ENCODE measurements around the gene CLIC3. TPM values are rescaled to one million over a fixed set of nuclear protein-coding genes. Genes with fewer than 3 reads are reported as not detected.

CLIC3 gene
- total RNA-seq, 1 donor from 2014 or later = 38.6 TPM

DNA sequence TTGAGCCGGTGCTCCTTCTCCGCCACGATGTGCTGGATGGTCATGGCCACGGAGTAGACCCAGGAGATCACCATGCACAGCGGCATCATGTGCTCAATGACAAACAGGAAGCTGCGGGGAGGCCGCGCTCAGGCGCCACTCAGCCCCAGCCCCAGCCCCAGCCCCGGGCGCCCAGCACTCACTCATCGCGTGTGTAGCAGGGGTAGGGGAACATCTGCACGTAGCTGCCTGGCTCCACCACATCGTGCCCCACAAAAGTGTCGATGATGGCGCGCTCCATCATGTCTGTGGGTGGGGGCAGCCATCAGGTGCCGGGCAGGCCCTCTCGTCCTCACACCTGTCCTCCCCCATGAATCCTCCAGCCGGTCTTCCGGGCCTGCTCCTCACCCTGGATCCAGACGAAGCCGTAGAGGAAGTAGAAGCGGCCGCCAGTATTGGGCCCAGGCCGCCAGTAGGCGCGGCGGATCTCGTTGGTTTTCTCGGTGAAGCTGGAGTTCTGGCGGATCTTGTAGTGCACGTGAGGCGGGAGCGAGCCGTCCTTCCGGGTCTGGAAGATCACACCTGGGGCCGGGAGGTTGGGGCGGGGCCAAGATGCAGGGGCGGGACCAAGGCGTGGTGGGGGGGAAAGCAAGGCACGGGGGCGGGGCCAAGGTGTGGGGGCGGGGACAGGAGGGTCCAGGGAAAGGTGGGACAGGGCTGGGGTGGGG lies 21.6 kb upstream of the CLIC3 start:
- TF ChIP-seq, protein P1, sequence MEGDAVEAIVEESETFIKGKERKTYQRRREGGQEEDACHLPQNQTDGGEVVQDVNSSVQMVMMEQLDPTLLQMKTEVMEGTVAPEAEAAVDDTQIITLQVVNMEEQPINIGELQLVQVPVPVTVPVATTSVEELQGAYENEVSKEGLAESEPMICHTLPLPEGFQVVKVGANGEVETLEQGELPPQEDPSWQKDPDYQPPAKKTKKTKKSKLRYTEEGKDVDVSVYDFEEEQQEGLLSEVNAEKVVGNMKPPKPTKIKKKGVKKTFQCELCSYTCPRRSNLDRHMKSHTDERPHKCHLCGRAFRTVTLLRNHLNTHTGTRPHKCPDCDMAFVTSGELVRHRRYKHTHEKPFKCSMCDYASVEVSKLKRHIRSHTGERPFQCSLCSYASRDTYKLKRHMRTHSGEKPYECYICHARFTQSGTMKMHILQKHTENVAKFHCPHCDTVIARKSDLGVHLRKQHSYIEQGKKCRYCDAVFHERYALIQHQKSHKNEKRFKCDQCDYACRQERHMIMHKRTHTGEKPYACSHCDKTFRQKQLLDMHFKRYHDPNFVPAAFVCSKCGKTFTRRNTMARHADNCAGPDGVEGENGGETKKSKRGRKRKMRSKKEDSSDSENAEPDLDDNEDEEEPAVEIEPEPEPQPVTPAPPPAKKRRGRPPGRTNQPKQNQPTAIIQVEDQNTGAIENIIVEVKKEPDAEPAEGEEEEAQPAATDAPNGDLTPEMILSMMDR (conservative IDR thresholded peaks at IDR 0.05) = no peak
- H3K27me3 Mint-ChIP-seq = no peaks in the 10 kb centered on the region
- H3K27ac Mint-ChIP-seq = no peak overlapping the region
- peaks cover 3% of the 10 kb centered on the region for H3K36me3 Mint-ChIP-seq
- no peaks in the 10 kb centered on the region for H3K9me3 Mint-ChIP-seq
- H3K4me3 Mint-ChIP-seq = no peak overlapping the region
- no peaks in the 10 kb centered on the region for H3K4me1 Mint-ChIP-seq (ENCODE audit: unreplicated experiment)
- no peak for DNase-seq (ENCODE audit: extremely low spot score, unreplicated experiment)

GRCh38 chr9:137017071-137017470 lies 20.7 kb upstream of the CLIC3 start:
- Mint-ChIP-seq H3K4me3 (no peak overlapping the region), H3K36me3 (peaks cover 3% of the 10 kb centered on the region), H3K9me3 (no peaks in the 10 kb centered on the region), H3K4me1 (ENCODE audit: unreplicated experiment) (no peaks in the 10 kb centered on the region), H3K27ac (no peak overlapping the region), H3K27me3 (no peaks in the 10 kb centered on the region)
- DNase-seq (ENCODE audit: extremely low spot score, unreplicated experiment) = no peak
- TF ChIP-seq, protein P1 (conservative IDR thresholded peaks at IDR 0.05) = no peak

GRCh38 chr9:137016436-137016835 lies 20.1 kb upstream of the CLIC3 start:
- DNase-seq (ENCODE audit: extremely low spot score, unreplicated experiment) = no peak

GRCh38 chr9:137015976-137016375 lies 19.6 kb upstream of the CLIC3 start:
- no peak for DNase-seq (ENCODE audit: extremely low spot score, unreplicated experiment)
- H3K27me3 Mint-ChIP-seq = no peaks in the 10 kb centered on the region
- H3K4me1 Mint-ChIP-seq (ENCODE audit: unreplicated experiment) = no peaks in the 10 kb centered on the region
- H3K4me3 Mint-ChIP-seq = no peak overlapping the region
- no peaks in the 10 kb centered on the region for H3K9me3 Mint-ChIP-seq
- H3K27ac Mint-ChIP-seq = no peak overlapping the region
- H3K36me3 Mint-ChIP-seq = peaks cover 3% of the 10 kb centered on the region
- TF ChIP-seq, protein P1 (conservative IDR thresholded peaks at IDR 0.05) = no peak

More at GRCh38 chr9:137016436-137016835, 20.1 kb upstream of the CLIC3 start:
- Mint-ChIP-seq H3K4me1 (ENCODE audit: unreplicated experiment) (no peaks in the 10 kb centered on the region), H3K27me3 (no peaks in the 10 kb centered on the region), H3K27ac (no peak overlapping the region), H3K4me3 (no peak overlapping the region), H3K36me3 (peaks cover 3% of the 10 kb centered on the region), H3K9me3 (no peaks in the 10 kb centered on the region)
- TF ChIP-seq, protein P1 (conservative IDR thresholded peaks at IDR 0.05) = no peak

- DNase-seq (ENCODE audit: extremely low spot score, unreplicated experiment) = no peak
- no peaks in the 10 kb centered on the region for H3K9me3 Mint-ChIP-seq
- H3K27me3 Mint-ChIP-seq = no peaks in the 10 kb centered on the region
- TF ChIP-seq, protein P1 (conservative IDR thresholded peaks at IDR 0.05) = no peak
- no peak overlapping the region for H3K4me3 Mint-ChIP-seq
- peaks cover 3% of the 10 kb centered on the region for H3K36me3 Mint-ChIP-seq
- H3K27ac Mint-ChIP-seq = no peak overlapping the region
- H3K4me1 Mint-ChIP-seq (ENCODE audit: unreplicated experiment) = no peaks in the 10 kb centered on the region
Measured at GRCh38 chr9:137015540-137015930, 19.2 kb upstream of the CLIC3 start.

All from type B pancreatic cell (in vitro differentiated cells).